Measurements from ENCODE around the gene POU2F1. TPM values are rescaled to one million over a fixed set of nuclear protein-coding genes. Genes with fewer than 3 reads are reported as not detected.
A peak's percentile ranks its signal among the peaks of the same experiment; 100 is the strongest.

POU2F1 gene
- total RNA-seq: 10 to 100 TPM in 1 of 4 donors, 1 to 10 TPM in 3; 8.7 to 34.0 (median 9.6) TPM

GRCh38 chr1:167220537-167221125 is at the start of gene POU2F1:
TSS of gene POU2F1 (plus strand) at chr1:167220886. CDS start at chr1:167220898, 12 bp downstream.
- peak; percentile 98 to 100 for DNase-seq (ENCODE audit: low spot score in 2 of 2)
- H3K4me3 ChIP-seq (ENCODE audit: low read depth, poor library complexity, severe bottlenecking): peak within 1 kb of the TSS; percentile 85
- 0% methylated on average over 40 to 48 of the region's 53 CpGs for WGBS, 2 donors
- intact Hi-C loops (cut with DNase I; ENCODE audit: low total_unique reads): no loop called here
- TF ChIP-seq CTCF (IDR thresholded peaks at IDR 0.05): no peak

GRCh38 chr1:167171286-167171929 is 49.3 kb upstream of the POU2F1 start:
- DNase-seq (ENCODE audit: low spot score in 2 of 2): no peak
- TF ChIP-seq CTCF (IDR thresholded peaks at IDR 0.05) (no peak), POLR2A (IDR thresholded peaks at IDR 0.05) (no peak)
- no peak overlapping the region for H3K4me3 ChIP-seq (ENCODE audit: low read depth, poor library complexity, severe bottlenecking)
- WGBS, 2 donors: 51 to 66% methylated on average over 7 of the region's 7 CpGs
- intact Hi-C loops (cut with DNase I; ENCODE audit: low total_unique reads): no loop called here

- TF ChIP-seq CTCF (IDR thresholded peaks at IDR 0.05): no peak
- no peak for TF ChIP-seq POLR2A (IDR thresholded peaks at IDR 0.05)
- 73 to 82% methylated on average over 5 of the region's 5 CpGs for WGBS, 2 donors
- intact Hi-C loops (cut with DNase I; ENCODE audit: low total_unique reads): no loop called here
- no peak for DNase-seq (ENCODE audit: low spot score in 2 of 2)
- H3K4me3 ChIP-seq (ENCODE audit: low read depth, poor library complexity, severe bottlenecking): no peak overlapping the region
Measured at GRCh38 chr1:167173516-167174184, 47.0 kb upstream of the POU2F1 start.

GRCh38 chr1:167175901-167176300 is 44.8 kb upstream of the POU2F1 start:
- TF ChIP-seq CTCF (IDR thresholded peaks at IDR 0.05) (no peak), POLR2A (IDR thresholded peaks at IDR 0.05) (no peak)
- H3K4me3 ChIP-seq (ENCODE audit: low read depth, poor library complexity, severe bottlenecking): no peak overlapping the region
- intact Hi-C loops (cut with DNase I; ENCODE audit: low total_unique reads): no loop called here
- DNase-seq (ENCODE audit: low spot score in 2 of 2): no peak

GRCh38 chr1:167178831-167179230 is 41.9 kb upstream of the POU2F1 start:
- DNase-seq (ENCODE audit: low spot score in 2 of 2): no peak
- no peak overlapping the region for H3K4me3 ChIP-seq (ENCODE audit: low read depth, poor library complexity, severe bottlenecking)
- intact Hi-C loops (cut with DNase I; ENCODE audit: low total_unique reads): no loop called here
- 0% methylated on average over 1 of the region's 1 CpG for WGBS, 2 donors
- no peak for TF ChIP-seq POLR2A (IDR thresholded peaks at IDR 0.05)
- TF ChIP-seq CTCF (IDR thresholded peaks at IDR 0.05): no peak

All from lower leg skin (tissue), 4 donors.